Measurements from ENCODE around the gene SHF. TPM values are rescaled to one million over a fixed set of nuclear protein-coding genes. Genes with fewer than 3 reads are reported as not detected.

The SHF gene
- polyA plus RNA-seq, 1 donor (not counting 4 experiments of a cell fraction or from before 2014, with no cell fraction given), result 0.24 TPM

- H2AFZ ChIP-seq (ENCODE audit: control insufficient read depth, low read length), result no peak overlapping the region
- no peaks in the 10 kb centered on the region for H3K9me3 ChIP-seq (ENCODE audit: control insufficient read depth, low read depth, low read length)
- no peaks in the 10 kb centered on the region for H3K36me3 ChIP-seq (ENCODE audit: control insufficient read depth in 2 of 2, extremely low read depth in 1 of 2, insufficient read depth in 2 of 2, low read length in 2 of 2)
- dilution Hi-C loops (cut with MboI; ENCODE audit: extremely low pct_ligation_motif_present, low sequenced_read_pairs), result no loop called here
- H3K27me3 ChIP-seq (ENCODE audit: control insufficient read depth, extremely low read depth, insufficient read depth, low read length), result no peaks in the 10 kb centered on the region
- H3K9me1 ChIP-seq (ENCODE audit: control insufficient read depth, extremely low read depth, insufficient read depth, low read length), result no peaks in the 10 kb centered on the region
- no peak overlapping the region for H3K27ac ChIP-seq (ENCODE audit: control insufficient read depth, insufficient read depth, low read length)
- H3K9ac ChIP-seq (ENCODE audit: control insufficient read depth, extremely low read depth, insufficient read depth, low read length), result no peak overlapping the region
- H4K20me1 ChIP-seq (ENCODE audit: control insufficient read depth, extremely low read depth, insufficient read depth, low read length), result no peaks in the 10 kb centered on the region
- H3K79me2 ChIP-seq (ENCODE audit: control insufficient read depth, insufficient read depth, low read length), result no peaks in the 10 kb centered on the region
- DNase-seq (ENCODE audit: low read depth, low spot score), result no peak
- no peak for TF ChIP-seq CTCF (optimal IDR thresholded peaks at IDR 0.05 in 1 of 3, IDR thresholded peaks at IDR 0.05 in 1 of 3, conservative IDR thresholded peaks at IDR 0.05 in 1 of 3; ENCODE audit: extremely low read depth in 1 of 3, insufficient read depth in 2 of 3, low read length in 3 of 3)
- TF ChIP-seq EZH2 (IDR thresholded peaks at IDR 0.05; ENCODE audit: low read length), result no peak
- no peak for FAIRE-seq
- no peak overlapping the region for H3K4me2 ChIP-seq (ENCODE audit: control insufficient read depth, extremely low read depth, insufficient read depth, low read depth, low read length)
- no peaks in the 10 kb centered on the region for H3K4me1 ChIP-seq (ENCODE audit: control insufficient read depth, extremely low read depth, insufficient read depth, low read length)
- H3K4me3 ChIP-seq (ENCODE audit: control insufficient read depth in 2 of 3, extremely low read depth in 1 of 3, insufficient read depth in 2 of 3, low read depth in 1 of 3, low read length in 3 of 3), result no peak overlapping the region
These were observed 6.1 kb downstream of the SHF start for GRCh38 chr15:45181491-45182285.

GRCh38 chr15:45180648-45181436 lies 6.9 kb downstream of the SHF start:
- dilution Hi-C loops (cut with MboI; ENCODE audit: extremely low pct_ligation_motif_present, low sequenced_read_pairs), result no loop called here
- Histone ChIP-seq H3K27me3 (ENCODE audit: control insufficient read depth, extremely low read depth, insufficient read depth, low read length) (no peaks in the 10 kb centered on the region), H4K20me1 (ENCODE audit: control insufficient read depth, extremely low read depth, insufficient read depth, low read length) (no peaks in the 10 kb centered on the region), H2AFZ (ENCODE audit: control insufficient read depth, low read length) (no peak overlapping the region), H3K9me3 (ENCODE audit: control insufficient read depth, low read depth, low read length) (no peaks in the 10 kb centered on the region), H3K27ac (ENCODE audit: control insufficient read depth, insufficient read depth, low read length) (no peak overlapping the region), H3K9ac (ENCODE audit: control insufficient read depth, extremely low read depth, insufficient read depth, low read length) (no peak overlapping the region), H3K4me2 (ENCODE audit: control insufficient read depth, extremely low read depth, insufficient read depth, low read depth, low read length) (no peak overlapping the region), H3K4me3 (ENCODE audit: control insufficient read depth in 2 of 3, extremely low read depth in 1 of 3, insufficient read depth in 2 of 3, low read depth in 1 of 3, low read length in 3 of 3) (no peak overlapping the region), H3K79me2 (ENCODE audit: control insufficient read depth, insufficient read depth, low read length) (no peaks in the 10 kb centered on the region), H3K4me1 (ENCODE audit: control insufficient read depth, extremely low read depth, insufficient read depth, low read length) (no peaks in the 10 kb centered on the region), H3K36me3 (ENCODE audit: control insufficient read depth in 2 of 2, extremely low read depth in 1 of 2, insufficient read depth in 2 of 2, low read length in 2 of 2) (no peaks in the 10 kb centered on the region), H3K9me1 (ENCODE audit: control insufficient read depth, extremely low read depth, insufficient read depth, low read length) (no peaks in the 10 kb centered on the region)
- no peak for FAIRE-seq
- no peak for TF ChIP-seq CTCF (optimal IDR thresholded peaks at IDR 0.05 in 1 of 3, IDR thresholded peaks at IDR 0.05 in 1 of 3, conservative IDR thresholded peaks at IDR 0.05 in 1 of 3; ENCODE audit: extremely low read depth in 1 of 3, insufficient read depth in 2 of 3, low read length in 3 of 3)
- TF ChIP-seq EZH2 (IDR thresholded peaks at IDR 0.05; ENCODE audit: low read length), result no peak
- no peak for DNase-seq (ENCODE audit: low read depth, low spot score)

Data from keratinocyte (primary cell).